ENCODE results near the gene FRYL. TPM values are rescaled to one million over a fixed set of nuclear protein-coding genes. Genes with fewer than 3 reads are reported as not detected.
"Not testable (repeated sequence)": the region's sequence is repeated elsewhere in the genome, so short reads cannot be mapped to it uniquely, and the experiment has no call there.

FRYL gene
- total RNA-seq, 1 experiment from 2014 or later, result 29.9 TPM

DNA sequence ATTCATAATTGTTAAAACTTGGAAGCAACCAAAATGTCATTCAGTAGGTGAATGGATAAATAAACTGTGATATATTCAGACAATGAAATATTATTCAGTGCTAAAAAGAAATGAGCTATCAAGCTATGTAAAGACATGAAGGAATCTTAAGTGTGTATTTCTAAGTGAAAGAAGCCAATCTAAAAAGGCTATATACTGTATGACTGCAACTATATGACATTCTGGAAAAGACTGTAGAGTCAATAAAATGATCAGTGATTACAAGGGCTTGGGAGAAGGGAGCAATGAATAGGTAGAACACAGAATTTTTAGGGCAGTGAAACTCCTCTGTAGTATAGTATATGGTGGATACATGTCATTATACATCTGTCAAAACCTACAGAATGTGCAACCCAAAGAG is 139.9 kb downstream of the FRYL start:
- Histone ChIP-seq H3F3A (ENCODE audit: low read length, unreplicated experiment) (no peaks in the 10 kb centered on the region), H3K36me3 (ENCODE audit: low read depth, low read length) (no peaks in the 10 kb centered on the region), H3K27ac (ENCODE audit: low read length) (no peak overlapping the region), H4K20me1 (ENCODE audit: low read length) (no peaks in the 10 kb centered on the region), H2AFZ (ENCODE audit: low read length) (no peak overlapping the region), H3K9ac (ENCODE audit: low read length) (no peak overlapping the region), H3K9me3 (ENCODE audit: low read length) (no peaks in the 10 kb centered on the region), H3K4me3 (ENCODE audit: low read length) (no peak overlapping the region), H3K4me1 (ENCODE audit: insufficient read depth, low read length) (peaks cover 16% of the 10 kb centered on the region), H3K27me3 (ENCODE audit: low read length) (no peaks in the 10 kb centered on the region), H3K4me2 (ENCODE audit: low read length) (no peak overlapping the region), H3K79me2 (ENCODE audit: low read length) (peaks cover 20% of the 10 kb centered on the region; the same call in 1 of the 2 replicates), H3K9me2 (replicated peaks; ENCODE audit: low read length) (no peaks in the 10 kb centered on the region)
- ATAC-seq, result no peak
- intact Hi-C loops (cut with micrococcal nuclease), result no loop called here
- POLR2A ChIA-PET (ENCODE audit: unreplicated experiment), result no interaction called here
- CTCF ChIA-PET, result no interaction called here
- no peak for TF ChIP-seq EZH2phosphoT487 (IDR thresholded peaks at IDR 0.05; ENCODE audit: borderline replicate concordance, low read length)
- TF ChIP-seq, protein P1, sequence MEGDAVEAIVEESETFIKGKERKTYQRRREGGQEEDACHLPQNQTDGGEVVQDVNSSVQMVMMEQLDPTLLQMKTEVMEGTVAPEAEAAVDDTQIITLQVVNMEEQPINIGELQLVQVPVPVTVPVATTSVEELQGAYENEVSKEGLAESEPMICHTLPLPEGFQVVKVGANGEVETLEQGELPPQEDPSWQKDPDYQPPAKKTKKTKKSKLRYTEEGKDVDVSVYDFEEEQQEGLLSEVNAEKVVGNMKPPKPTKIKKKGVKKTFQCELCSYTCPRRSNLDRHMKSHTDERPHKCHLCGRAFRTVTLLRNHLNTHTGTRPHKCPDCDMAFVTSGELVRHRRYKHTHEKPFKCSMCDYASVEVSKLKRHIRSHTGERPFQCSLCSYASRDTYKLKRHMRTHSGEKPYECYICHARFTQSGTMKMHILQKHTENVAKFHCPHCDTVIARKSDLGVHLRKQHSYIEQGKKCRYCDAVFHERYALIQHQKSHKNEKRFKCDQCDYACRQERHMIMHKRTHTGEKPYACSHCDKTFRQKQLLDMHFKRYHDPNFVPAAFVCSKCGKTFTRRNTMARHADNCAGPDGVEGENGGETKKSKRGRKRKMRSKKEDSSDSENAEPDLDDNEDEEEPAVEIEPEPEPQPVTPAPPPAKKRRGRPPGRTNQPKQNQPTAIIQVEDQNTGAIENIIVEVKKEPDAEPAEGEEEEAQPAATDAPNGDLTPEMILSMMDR (conservative IDR thresholded peaks at IDR 0.05; ENCODE audit: low read depth, low read length), result no peak
- TF ChIP-seq EZH2 (IDR thresholded peaks at IDR 0.05; ENCODE audit: low read length, unreplicated experiment), result no peak
- BruUV-seq (replicated peaks), result no TSS peak
- no peak for DNase-seq

DNA sequence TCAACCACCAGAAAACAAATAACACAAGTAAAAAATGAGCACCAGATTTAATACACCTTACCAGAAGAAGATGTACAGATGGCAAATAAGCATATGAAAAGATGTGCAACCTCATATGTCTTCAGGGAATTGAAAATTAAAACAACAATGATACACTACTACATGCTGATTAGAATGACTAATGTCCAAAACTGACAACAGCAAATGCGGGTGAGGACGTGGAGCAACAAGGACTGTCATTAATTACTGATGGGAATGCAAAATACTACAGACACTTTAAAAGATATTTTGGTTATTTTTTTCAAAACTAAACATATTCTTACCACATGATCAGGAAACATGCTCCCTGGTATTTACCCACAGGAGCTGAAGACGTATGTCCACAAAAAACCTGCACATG is 140.3 kb downstream of the FRYL start:
- Histone ChIP-seq H2AFZ (ENCODE audit: low read length) (no peak overlapping the region), H3K27ac (ENCODE audit: low read length) (no peak overlapping the region), H3K4me3 (ENCODE audit: low read length) (no peak overlapping the region), H4K20me1 (ENCODE audit: low read length) (no peaks in the 10 kb centered on the region), H3K9me3 (ENCODE audit: low read length) (no peaks in the 10 kb centered on the region), H3K4me1 (ENCODE audit: insufficient read depth, low read length) (peaks cover 20% of the 10 kb centered on the region), H3K9ac (ENCODE audit: low read length) (no peak overlapping the region), H3K79me2 (ENCODE audit: low read length) (peaks cover 20% of the 10 kb centered on the region; the same call in 1 of the 2 replicates), H3K9me2 (replicated peaks; ENCODE audit: low read length) (no peaks in the 10 kb centered on the region), H3K27me3 (ENCODE audit: low read length) (no peaks in the 10 kb centered on the region), H3F3A (ENCODE audit: low read length, unreplicated experiment) (no peaks in the 10 kb centered on the region), H3K4me2 (ENCODE audit: low read length) (no peak overlapping the region), H3K36me3 (ENCODE audit: low read depth, low read length) (no peaks in the 10 kb centered on the region)
- ATAC-seq (no peak), DNase-seq (no peak)
- ChIA-PET CTCF (no interaction called here), POLR2A (ENCODE audit: unreplicated experiment) (no interaction called here)
- intact Hi-C loops (cut with micrococcal nuclease), result no loop called here
- no TSS peak for BruUV-seq (replicated peaks)
- TF ChIP-seq EZH2phosphoT487 (IDR thresholded peaks at IDR 0.05; ENCODE audit: borderline replicate concordance, low read length), result no peak

DNA sequence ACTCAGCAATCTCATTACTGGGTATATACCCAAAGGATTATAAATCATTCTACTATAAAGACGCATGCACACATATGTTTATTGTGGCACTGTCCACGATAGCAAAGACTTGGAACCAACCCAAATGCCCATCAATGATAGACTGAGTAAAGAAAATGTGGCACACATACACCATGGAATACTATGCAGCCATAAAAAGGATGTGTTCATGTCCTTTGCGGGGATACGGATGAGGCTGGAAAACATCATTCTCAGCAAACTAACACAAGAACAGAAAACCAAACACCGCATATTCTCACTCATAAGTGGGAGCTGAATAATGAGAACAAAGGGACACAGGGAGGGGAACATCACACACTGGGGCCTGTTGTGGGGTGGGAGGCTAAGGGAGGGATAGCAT is 141.5 kb downstream of the FRYL start:
- POLR2A ChIA-PET (ENCODE audit: unreplicated experiment); DNase-seq; H2AFZ ChIP-seq (ENCODE audit: low read length); H3K9me3 ChIP-seq (ENCODE audit: low read length); BruUV-seq (replicated peaks); H4K20me1 ChIP-seq (ENCODE audit: low read length); CTCF ChIA-PET; H3K36me3 ChIP-seq (ENCODE audit: low read depth, low read length); H3K27me3 ChIP-seq (ENCODE audit: low read length); intact Hi-C loops (cut with micrococcal nuclease); ATAC-seq; H3K4me3 ChIP-seq (ENCODE audit: low read length); H3K9me2 ChIP-seq (replicated peaks; ENCODE audit: low read length); H3K9ac ChIP-seq (ENCODE audit: low read length); H3K27ac ChIP-seq (ENCODE audit: low read length); H3F3A ChIP-seq (ENCODE audit: low read length, unreplicated experiment); H3K4me2 ChIP-seq (ENCODE audit: low read length): not testable (repeated sequence)
- H3K4me1 ChIP-seq (ENCODE audit: insufficient read depth, low read length), result peaks cover 20% of the 10 kb centered on the region
- peaks cover 20% of the 10 kb centered on the region; the same call in 1 of the 2 replicates for H3K79me2 ChIP-seq (ENCODE audit: low read length)

DNA sequence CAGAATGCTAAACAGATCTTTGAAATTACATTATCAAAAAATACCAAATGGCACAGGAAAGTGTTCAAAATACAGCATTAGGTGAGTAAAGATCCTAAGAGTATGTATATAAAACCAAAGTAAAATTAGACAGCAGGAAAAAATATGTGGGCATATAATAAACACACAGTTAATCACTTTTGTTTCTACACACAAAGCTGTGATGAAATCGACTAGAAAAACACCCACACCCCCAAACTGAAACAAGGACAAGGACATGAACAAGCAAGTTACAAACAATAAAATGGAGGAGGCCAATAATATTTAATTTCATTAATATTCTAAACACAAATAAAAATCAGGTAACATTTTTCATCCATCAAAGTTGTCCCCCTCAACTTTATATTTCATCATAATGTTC is 143.2 kb downstream of the FRYL start:
- no peaks in the 10 kb centered on the region for H4K20me1 ChIP-seq (ENCODE audit: low read length)
- H3K4me1 ChIP-seq (ENCODE audit: insufficient read depth, low read length), result peaks cover 20% of the 10 kb centered on the region
- H3K9me3 ChIP-seq (ENCODE audit: low read length), result no peaks in the 10 kb centered on the region
- intact Hi-C loops (cut with micrococcal nuclease), result no loop called here
- TF ChIP-seq EZH2phosphoT487 (IDR thresholded peaks at IDR 0.05; ENCODE audit: borderline replicate concordance, low read length) (no peak), EZH2 (IDR thresholded peaks at IDR 0.05; ENCODE audit: low read length, unreplicated experiment) (no peak)
- TF ChIP-seq, protein P1 (conservative IDR thresholded peaks at IDR 0.05; ENCODE audit: low read depth, low read length), result no peak
- H3F3A ChIP-seq (ENCODE audit: low read length, unreplicated experiment), result no peaks in the 10 kb centered on the region
- ATAC-seq, result no peak
- H3K27me3 ChIP-seq (ENCODE audit: low read length), result no peaks in the 10 kb centered on the region
- no peak overlapping the region for H3K27ac ChIP-seq (ENCODE audit: low read length)
- H3K79me2 ChIP-seq (ENCODE audit: low read length), result peaks cover 20% of the 10 kb centered on the region; the same call in 1 of the 2 replicates
- no peak overlapping the region for H3K4me2 ChIP-seq (ENCODE audit: low read length)
- H3K4me3 ChIP-seq (ENCODE audit: low read length), result no peak overlapping the region
- H3K36me3 ChIP-seq (ENCODE audit: low read depth, low read length), result no peaks in the 10 kb centered on the region
- CTCF ChIA-PET, result no interaction called here
- no peak overlapping the region for H2AFZ ChIP-seq (ENCODE audit: low read length)
- no TSS peak for BruUV-seq (replicated peaks)
- POLR2A ChIA-PET (ENCODE audit: unreplicated experiment), result no interaction called here
- no peak for DNase-seq
- no peaks in the 10 kb centered on the region for H3K9me2 ChIP-seq (replicated peaks; ENCODE audit: low read length)
- no peak overlapping the region for H3K9ac ChIP-seq (ENCODE audit: low read length)

All from PC-3 (cell line).